Tibial nerve (tissue), 3 donors: ENCODE results near the gene ALPK3.

Experiments used
- CTCF ChIP-seq, 5 experiments: fragments of 200-600 bp in 3 of 5; fragments of 450-650 bp in 2 of 5; sonication (generic) in 3 of 5; IDR thresholded peaks; one replicate each; pipeline ENCODE4 v1.5.1; 2016 to 2019; ENCODE audit warnings: antibody characterized with exemption in 5 of 5, mild to moderate bottlenecking in 3 of 5, moderate library complexity in 2 of 5
- POLR2A ChIP-seq, 2 donors: fragments of 450-650 bp; IDR thresholded peaks; one replicate each; pipeline ENCODE4 v1.6.1; 2017; ENCODE audit warnings: antibody characterized with exemption in 2 of 2, mild to moderate bottlenecking in 2 of 2, moderate library complexity in 2 of 2

- TF ChIP-seq POLR2A (IDR thresholded peaks at IDR 0.05): no peak
- TF ChIP-seq CTCF (IDR thresholded peaks at IDR 0.05): no peak
Observed at GRCh38 chr15:84788500-84788899, 28.7 kb upstream of the ALPK3 start.
